Measurements from ENCODE around the gene LCE3A. TPM values are rescaled to one million over a fixed set of nuclear protein-coding genes. Genes with fewer than 3 reads are reported as not detected.

The LCE3A gene
- total RNA-seq, 1 experiment from 2014 or later = not detected

DNA sequence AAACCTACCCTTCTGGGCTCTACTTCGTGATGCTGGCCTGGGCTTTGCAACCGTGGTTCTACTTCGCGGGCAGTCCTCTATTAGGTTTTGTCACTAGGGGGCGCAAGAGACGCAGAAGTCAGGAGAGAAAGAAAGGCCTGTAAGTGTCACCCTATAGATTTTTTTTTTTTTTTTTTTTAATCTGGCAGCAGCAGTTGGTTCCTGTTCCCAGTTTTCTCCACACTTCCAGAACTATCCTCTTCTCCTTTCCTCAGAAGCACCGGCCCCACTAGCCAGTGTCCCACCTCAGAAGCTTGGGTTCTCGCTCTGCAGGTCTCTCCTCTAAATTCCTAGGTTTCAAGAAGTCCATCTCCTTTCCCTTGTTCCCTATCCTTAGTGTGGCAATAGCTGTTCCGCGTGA is 31.2 kb upstream of the LCE3A start:
- no peaks in the 10 kb centered on the region for H3K9me3 ChIP-seq (ENCODE audit: low read depth, low read length, poor library complexity, severe bottlenecking)
- DNase-seq (ENCODE audit: low spot score) = peak; percentile 76
- no peak overlapping the region for H3K4me3 ChIP-seq (ENCODE audit: low read depth, low read length, poor library complexity, severe bottlenecking)
- TF ChIP-seq, protein P1, sequence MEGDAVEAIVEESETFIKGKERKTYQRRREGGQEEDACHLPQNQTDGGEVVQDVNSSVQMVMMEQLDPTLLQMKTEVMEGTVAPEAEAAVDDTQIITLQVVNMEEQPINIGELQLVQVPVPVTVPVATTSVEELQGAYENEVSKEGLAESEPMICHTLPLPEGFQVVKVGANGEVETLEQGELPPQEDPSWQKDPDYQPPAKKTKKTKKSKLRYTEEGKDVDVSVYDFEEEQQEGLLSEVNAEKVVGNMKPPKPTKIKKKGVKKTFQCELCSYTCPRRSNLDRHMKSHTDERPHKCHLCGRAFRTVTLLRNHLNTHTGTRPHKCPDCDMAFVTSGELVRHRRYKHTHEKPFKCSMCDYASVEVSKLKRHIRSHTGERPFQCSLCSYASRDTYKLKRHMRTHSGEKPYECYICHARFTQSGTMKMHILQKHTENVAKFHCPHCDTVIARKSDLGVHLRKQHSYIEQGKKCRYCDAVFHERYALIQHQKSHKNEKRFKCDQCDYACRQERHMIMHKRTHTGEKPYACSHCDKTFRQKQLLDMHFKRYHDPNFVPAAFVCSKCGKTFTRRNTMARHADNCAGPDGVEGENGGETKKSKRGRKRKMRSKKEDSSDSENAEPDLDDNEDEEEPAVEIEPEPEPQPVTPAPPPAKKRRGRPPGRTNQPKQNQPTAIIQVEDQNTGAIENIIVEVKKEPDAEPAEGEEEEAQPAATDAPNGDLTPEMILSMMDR (conservative IDR thresholded peaks at IDR 0.05; ENCODE audit: low read depth, low read length) = peak; percentile 91
- TF ChIP-seq EZH2 (IDR thresholded peaks at IDR 0.05; ENCODE audit: borderline replicate concordance, low read depth, low read length, poor library complexity, severe bottlenecking) = no peak
- H3K36me3 ChIP-seq (ENCODE audit: insufficient read depth, low read length, poor library complexity, severe bottlenecking) = no peaks in the 10 kb centered on the region
- no peaks in the 10 kb centered on the region for H3K4me1 ChIP-seq (ENCODE audit: insufficient read depth, low read length, poor library complexity, severe bottlenecking)
- no TSS peak for BruUV-seq (replicated peaks)
- intact Hi-C loops (cut with micrococcal nuclease; ENCODE audit: unreplicated experiment) = loop anchor here (5.0 kb wide), 1 partner anchor 568 kb away; no protein-coding TSS in a partner anchor
- ChIA-PET POLR2A (ENCODE audit: low non-redundant PET) (no interaction called here), CTCF (interaction anchor here (0.7 kb wide), 1 partner anchor 1614 kb away, joined by 6 read pairs; no protein-coding TSS in a partner anchor)
- H3K27ac ChIP-seq (ENCODE audit: low read depth, low read length, poor library complexity, severe bottlenecking) = no peak overlapping the region
- H3K27me3 ChIP-seq (replicated peaks; ENCODE audit: insufficient read depth, low read depth, low read length, poor library complexity) = peaks cover 11% of the 10 kb centered on the region

DNA sequence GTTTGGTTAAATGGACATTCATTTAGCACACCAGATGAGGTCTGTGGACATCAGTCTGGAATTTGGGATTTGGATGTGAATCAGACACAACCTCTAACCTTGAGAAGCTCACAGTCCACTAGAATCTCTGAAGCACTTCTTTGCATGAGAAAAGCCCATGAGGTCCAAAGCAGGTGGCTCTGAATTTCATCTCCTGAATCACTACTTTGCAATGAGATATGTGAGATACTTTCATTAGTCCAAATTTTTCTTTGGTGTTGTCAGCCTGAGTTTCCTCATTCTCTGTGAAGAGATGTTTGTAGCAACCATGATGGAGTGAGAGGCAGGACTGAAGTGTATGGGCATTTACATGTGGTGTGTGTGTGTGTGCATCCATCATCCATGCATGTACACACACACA is 23.8 kb upstream of the LCE3A start:
- no TSS peak for BruUV-seq (replicated peaks)
- TF ChIP-seq, protein P1 (conservative IDR thresholded peaks at IDR 0.05; ENCODE audit: low read depth, low read length) = no peak
- TF ChIP-seq EZH2 (IDR thresholded peaks at IDR 0.05; ENCODE audit: borderline replicate concordance, low read depth, low read length, poor library complexity, severe bottlenecking) = no peak
- POLR2A ChIA-PET (ENCODE audit: low non-redundant PET) = no interaction called here
- Histone ChIP-seq H3K27ac (ENCODE audit: low read depth, low read length, poor library complexity, severe bottlenecking) (no peak overlapping the region), H3K4me3 (ENCODE audit: low read depth, low read length, poor library complexity, severe bottlenecking) (no peak overlapping the region), H3K9me3 (ENCODE audit: low read depth, low read length, poor library complexity, severe bottlenecking) (no peaks in the 10 kb centered on the region), H3K36me3 (ENCODE audit: insufficient read depth, low read length, poor library complexity, severe bottlenecking) (no peaks in the 10 kb centered on the region), H3K27me3 (replicated peaks; ENCODE audit: insufficient read depth, low read depth, low read length, poor library complexity) (peaks cover 8% of the 10 kb centered on the region), H3K4me1 (ENCODE audit: insufficient read depth, low read length, poor library complexity, severe bottlenecking) (no peaks in the 10 kb centered on the region)
- intact Hi-C loops (cut with micrococcal nuclease; ENCODE audit: unreplicated experiment) = no loop called here
- CTCF ChIA-PET = no interaction called here
- no peak for DNase-seq (ENCODE audit: low spot score)

DNA sequence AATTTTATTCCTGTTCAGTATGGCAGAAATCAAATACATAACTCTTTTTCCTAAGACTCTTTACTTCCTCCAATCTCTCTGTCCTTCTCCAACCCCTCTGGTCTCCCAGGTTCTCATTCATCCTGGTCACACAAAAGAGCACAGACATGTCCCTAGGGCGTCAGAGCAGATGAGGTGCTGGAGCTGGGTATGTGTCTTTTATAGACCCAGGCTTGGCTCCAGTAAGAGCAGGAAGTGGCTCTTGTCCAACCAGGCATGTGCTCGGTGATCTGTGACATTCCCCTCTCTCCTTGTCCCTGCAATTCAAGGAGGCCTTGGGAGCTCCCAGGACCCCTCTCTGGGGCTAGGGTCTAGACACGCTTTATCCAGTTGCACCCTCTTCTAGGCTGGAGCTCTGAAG is 22.2 kb upstream of the LCE3A start:
- no TSS peak for BruUV-seq (replicated peaks)
- H3K36me3 ChIP-seq (ENCODE audit: insufficient read depth, low read length, poor library complexity, severe bottlenecking) = no peaks in the 10 kb centered on the region
- intact Hi-C loops (cut with micrococcal nuclease; ENCODE audit: unreplicated experiment) = no loop called here
- H3K27me3 ChIP-seq (replicated peaks; ENCODE audit: insufficient read depth, low read depth, low read length, poor library complexity) = peaks cover 8% of the 10 kb centered on the region
- no peak overlapping the region for H3K4me3 ChIP-seq (ENCODE audit: low read depth, low read length, poor library complexity, severe bottlenecking)
- no peak overlapping the region for H3K27ac ChIP-seq (ENCODE audit: low read depth, low read length, poor library complexity, severe bottlenecking)
- ChIA-PET POLR2A (ENCODE audit: low non-redundant PET) (no interaction called here), CTCF (no interaction called here)
- no peak for DNase-seq (ENCODE audit: low spot score)
- TF ChIP-seq, protein P1 (conservative IDR thresholded peaks at IDR 0.05; ENCODE audit: low read depth, low read length) = no peak
- TF ChIP-seq EZH2 (IDR thresholded peaks at IDR 0.05; ENCODE audit: borderline replicate concordance, low read depth, low read length, poor library complexity, severe bottlenecking) = no peak
- H3K9me3 ChIP-seq (ENCODE audit: low read depth, low read length, poor library complexity, severe bottlenecking) = no peaks in the 10 kb centered on the region
- H3K4me1 ChIP-seq (ENCODE audit: insufficient read depth, low read length, poor library complexity, severe bottlenecking) = no peaks in the 10 kb centered on the region

Measured in A673 (cell line).